Parathyroid adenoma (tissue), 2 donors: ENCODE measurements around the gene RAB33B.

ENCODE experiments used
- H2AFZ ChIP-seq: fragments of 300-600 bp; sonication (generic); one replicate; pipeline ENCODE4 v1.7.0; 2017; ENCODE audit warnings: antibody characterized with exemption, mild to moderate bottlenecking
- H3K27ac ChIP-seq: fragments of 300-600 bp; sonication (generic); one replicate; pipeline ENCODE4 v1.7.0; 2017
- H3K27me3 ChIP-seq: fragments of 300-600 bp; sonication (generic); one replicate; pipeline ENCODE4 v1.7.0; 2017; ENCODE audit warnings: low read length; ENCODE audit not compliant: control insufficient read depth, insufficient read depth
- H3K36me3 ChIP-seq: fragments of 300-600 bp; sonication (generic); one replicate; pipeline ENCODE4 v1.7.0; 2017; ENCODE audit warnings: low read length; ENCODE audit not compliant: control insufficient read depth, insufficient read depth
- H3K4me1 ChIP-seq: fragments of 300-600 bp; sonication (generic); one replicate; pipeline ENCODE4 v1.7.0; 2017; ENCODE audit warnings: control low read depth
- H3K4me2 ChIP-seq: fragments of 300-600 bp; sonication (generic); one replicate; pipeline ENCODE4 v1.7.0; 2017; ENCODE audit warnings: low read length
- H3K4me3 ChIP-seq: fragments of 300-600 bp; sonication (generic); one replicate; pipeline ENCODE4 v1.7.0; 2017; ENCODE audit warnings: low read depth, low read length
- H3K79me2 ChIP-seq: fragments of 300-600 bp; sonication (generic); one replicate; pipeline ENCODE4 v1.7.0; 2017; ENCODE audit warnings: control low read depth
- H3K9ac ChIP-seq: fragments of 300-600 bp; sonication (generic); one replicate; pipeline ENCODE4 v1.7.0; 2017; ENCODE audit warnings: mild to moderate bottlenecking
- H3K9me3 ChIP-seq: fragments of 300-600 bp; sonication (generic); one replicate; pipeline ENCODE4 v1.7.0; 2017; ENCODE audit warnings: low read length; ENCODE audit not compliant: control insufficient read depth
- TF ChIP-seq, protein P1 (sequence below): fragments of 300-600 bp; sonication (generic); IDR thresholded peaks from one replicate; pipeline ENCODE4 v1.7.0; 2017; ENCODE audit warnings: antibody characterized with exemption, mild to moderate bottlenecking
- donor health status: primary hyperparathyroidism.

RAB33B gene

GRCh38 chr4:139523076-139523475, 69.2 kb downstream of the RAB33B start:
- H3K9me3 ChIP-seq: no peaks in the 10 kb centered on the region

GRCh38 chr4:139524062-139524631, 70.2 kb downstream of the RAB33B start:
- no peaks in the 10 kb centered on the region for H3K9me3 ChIP-seq
- no peak overlapping the region for H3K4me3 ChIP-seq
- no peaks in the 10 kb centered on the region for H3K4me1 ChIP-seq
- no peaks in the 10 kb centered on the region for H3K36me3 ChIP-seq
- TF ChIP-seq, protein P1, sequence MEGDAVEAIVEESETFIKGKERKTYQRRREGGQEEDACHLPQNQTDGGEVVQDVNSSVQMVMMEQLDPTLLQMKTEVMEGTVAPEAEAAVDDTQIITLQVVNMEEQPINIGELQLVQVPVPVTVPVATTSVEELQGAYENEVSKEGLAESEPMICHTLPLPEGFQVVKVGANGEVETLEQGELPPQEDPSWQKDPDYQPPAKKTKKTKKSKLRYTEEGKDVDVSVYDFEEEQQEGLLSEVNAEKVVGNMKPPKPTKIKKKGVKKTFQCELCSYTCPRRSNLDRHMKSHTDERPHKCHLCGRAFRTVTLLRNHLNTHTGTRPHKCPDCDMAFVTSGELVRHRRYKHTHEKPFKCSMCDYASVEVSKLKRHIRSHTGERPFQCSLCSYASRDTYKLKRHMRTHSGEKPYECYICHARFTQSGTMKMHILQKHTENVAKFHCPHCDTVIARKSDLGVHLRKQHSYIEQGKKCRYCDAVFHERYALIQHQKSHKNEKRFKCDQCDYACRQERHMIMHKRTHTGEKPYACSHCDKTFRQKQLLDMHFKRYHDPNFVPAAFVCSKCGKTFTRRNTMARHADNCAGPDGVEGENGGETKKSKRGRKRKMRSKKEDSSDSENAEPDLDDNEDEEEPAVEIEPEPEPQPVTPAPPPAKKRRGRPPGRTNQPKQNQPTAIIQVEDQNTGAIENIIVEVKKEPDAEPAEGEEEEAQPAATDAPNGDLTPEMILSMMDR: no peak
- H3K9ac ChIP-seq: no peak overlapping the region
- no peak overlapping the region for H3K4me2 ChIP-seq
- H3K27ac ChIP-seq: no peak overlapping the region
- no peaks in the 10 kb centered on the region for H3K27me3 ChIP-seq
- no peaks in the 10 kb centered on the region for H3K79me2 ChIP-seq
- H2AFZ ChIP-seq: no peak overlapping the region

More at GRCh38 chr4:139523076-139523475, 69.2 kb downstream of the RAB33B start:
- H2AFZ ChIP-seq: no peak overlapping the region
- no peak overlapping the region for H3K27ac ChIP-seq
- no peak overlapping the region for H3K4me2 ChIP-seq
- no peaks in the 10 kb centered on the region for H3K4me1 ChIP-seq
- H3K27me3 ChIP-seq: no peaks in the 10 kb centered on the region
- H3K36me3 ChIP-seq: no peaks in the 10 kb centered on the region
- H3K9ac ChIP-seq: no peak overlapping the region
- H3K79me2 ChIP-seq: no peaks in the 10 kb centered on the region
- TF ChIP-seq, protein P1: no peak
- H3K4me3 ChIP-seq: no peak overlapping the region

- Histone ChIP-seq H3K27ac (no peak overlapping the region), H3K9me3 (no peaks in the 10 kb centered on the region), H3K79me2 (no peaks in the 10 kb centered on the region), H3K9ac (no peak overlapping the region), H3K27me3 (no peaks in the 10 kb centered on the region), H3K36me3 (no peaks in the 10 kb centered on the region), H3K4me2 (no peak overlapping the region), H3K4me1 (no peaks in the 10 kb centered on the region), H3K4me3 (no peak overlapping the region), H2AFZ (no peak overlapping the region)
- TF ChIP-seq, protein P1: no peak
These were observed 71.5 kb downstream of the RAB33B start for GRCh38 chr4:139525414-139525813.
